COLO829 (cell line): Measurements from ENCODE around the gene SKOR2.

Experiments
- DNase-seq: peaks from one replicate; pipeline ENCODE4 v3.0.0; 2012; ENCODE audit warnings: low spot score

The SKOR2 gene, protein sequence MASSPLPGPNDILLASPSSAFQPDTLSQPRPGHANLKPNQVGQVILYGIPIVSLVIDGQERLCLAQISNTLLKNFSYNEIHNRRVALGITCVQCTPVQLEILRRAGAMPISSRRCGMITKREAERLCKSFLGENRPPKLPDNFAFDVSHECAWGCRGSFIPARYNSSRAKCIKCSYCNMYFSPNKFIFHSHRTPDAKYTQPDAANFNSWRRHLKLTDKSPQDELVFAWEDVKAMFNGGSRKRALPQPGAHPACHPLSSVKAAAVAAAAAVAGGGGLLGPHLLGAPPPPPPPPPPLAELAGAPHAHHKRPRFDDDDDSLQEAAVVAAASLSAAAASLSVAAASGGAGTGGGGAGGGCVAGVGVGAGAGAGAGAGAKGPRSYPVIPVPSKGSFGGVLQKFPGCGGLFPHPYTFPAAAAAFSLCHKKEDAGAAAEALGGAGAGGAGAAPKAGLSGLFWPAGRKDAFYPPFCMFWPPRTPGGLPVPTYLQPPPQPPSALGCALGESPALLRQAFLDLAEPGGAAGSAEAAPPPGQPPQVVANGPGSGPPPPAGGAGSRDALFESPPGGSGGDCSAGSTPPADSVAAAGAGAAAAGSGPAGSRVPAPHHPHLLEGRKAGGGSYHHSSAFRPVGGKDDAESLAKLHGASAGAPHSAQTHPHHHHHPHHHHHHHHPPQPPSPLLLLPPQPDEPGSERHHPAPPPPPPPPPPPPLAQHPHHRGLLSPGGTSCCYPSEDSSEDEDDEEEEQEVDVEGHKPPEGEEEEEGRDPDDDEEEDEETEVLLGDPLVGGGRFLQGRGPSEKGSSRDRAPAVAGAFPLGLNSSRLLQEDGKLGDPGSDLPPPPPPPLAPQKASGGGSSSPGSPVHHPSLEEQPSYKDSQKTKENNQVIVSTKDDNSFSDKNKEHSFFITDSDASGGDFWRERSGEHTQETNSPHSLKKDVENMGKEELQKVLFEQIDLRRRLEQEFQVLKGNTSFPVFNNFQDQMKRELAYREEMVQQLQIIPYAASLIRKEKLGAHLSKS

DNA sequence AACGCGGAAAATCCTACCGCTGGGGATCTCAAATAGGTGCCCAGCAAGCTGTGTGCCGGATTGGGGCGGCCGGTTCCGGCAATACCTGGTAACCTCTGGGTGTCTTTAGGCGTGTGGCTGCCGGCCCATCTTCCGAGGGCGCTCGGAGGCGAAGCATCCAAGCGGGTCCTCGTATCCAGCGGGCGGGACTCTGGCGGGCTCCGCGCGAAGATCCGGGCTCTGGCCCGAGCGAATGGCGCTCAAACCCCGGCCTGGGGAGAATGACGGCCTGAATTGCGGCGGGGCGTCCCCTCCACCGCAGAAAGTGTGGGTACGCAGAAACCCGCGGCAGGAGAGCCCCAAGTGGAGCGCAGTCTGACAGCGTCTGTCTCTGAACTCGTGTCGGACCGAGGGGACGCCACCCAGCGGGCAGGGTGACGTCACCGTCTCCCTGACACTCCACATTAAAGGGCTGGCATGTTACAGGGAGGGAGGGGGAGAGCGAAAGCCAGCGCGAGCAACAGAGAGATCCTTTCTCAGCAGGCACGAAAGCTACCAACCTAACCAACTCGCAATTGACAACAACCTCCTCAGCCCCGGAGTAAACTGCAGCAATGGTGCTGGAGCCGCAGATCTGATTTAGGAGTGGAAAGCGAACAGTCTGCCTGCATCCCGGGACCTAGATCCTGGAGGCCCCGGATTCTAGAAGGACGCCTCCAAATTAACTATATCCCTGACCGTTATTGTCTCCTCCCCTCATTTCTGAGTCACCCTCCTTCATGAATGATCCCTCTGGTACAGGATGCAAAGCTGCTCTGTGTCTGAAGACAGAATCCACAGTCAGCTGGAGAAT lies at the start of gene SKOR2:
TSS of gene SKOR2 (minus strand) at position 372 of the 832 bp plus-strand sequence. CDS start 2,477 bp downstream, outside the sequence.
- DNase-seq = peak; percentile 11

DNA sequence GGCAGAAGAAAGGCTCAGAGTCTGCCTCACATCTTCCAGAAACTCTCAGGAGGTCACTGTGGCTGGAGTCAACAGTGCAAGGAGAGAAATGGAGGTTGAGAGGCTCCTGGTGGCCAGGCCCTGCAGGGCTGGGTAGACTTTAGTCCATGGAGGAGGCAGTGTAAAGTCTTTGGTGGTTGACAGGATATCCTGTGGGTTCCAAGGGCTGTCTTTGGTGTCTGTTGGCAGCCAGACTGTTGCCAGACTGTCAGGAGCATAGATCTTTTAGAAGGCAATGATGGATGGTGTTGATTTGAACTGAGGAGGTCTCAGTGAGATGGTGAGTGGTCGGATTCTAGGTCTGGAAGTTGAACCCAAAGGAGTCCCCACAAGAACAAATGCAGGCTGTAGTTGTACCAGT lies 45.0 kb upstream of the SKOR2 start:
- DNase-seq = no peak

DNA sequence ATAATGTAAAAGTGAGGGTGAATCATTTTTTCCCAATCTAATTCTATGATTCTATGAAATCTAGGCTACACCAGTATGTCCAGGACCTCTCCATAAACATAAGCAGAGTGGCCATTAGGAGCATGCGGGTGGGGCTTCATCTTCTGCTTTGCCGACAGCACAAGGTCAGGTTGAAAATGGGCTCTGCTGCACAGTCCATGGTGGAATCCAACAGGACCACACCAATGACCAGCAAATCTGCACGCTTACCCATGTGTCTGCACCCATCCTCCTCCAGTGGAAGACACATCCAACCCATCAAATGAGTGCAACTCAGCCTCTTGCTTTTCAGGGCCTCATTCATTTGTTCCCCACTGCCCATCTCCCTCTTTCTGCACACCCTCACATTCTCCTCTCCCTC lies 43.3 kb upstream of the SKOR2 start:
- no peak for DNase-seq

DNA sequence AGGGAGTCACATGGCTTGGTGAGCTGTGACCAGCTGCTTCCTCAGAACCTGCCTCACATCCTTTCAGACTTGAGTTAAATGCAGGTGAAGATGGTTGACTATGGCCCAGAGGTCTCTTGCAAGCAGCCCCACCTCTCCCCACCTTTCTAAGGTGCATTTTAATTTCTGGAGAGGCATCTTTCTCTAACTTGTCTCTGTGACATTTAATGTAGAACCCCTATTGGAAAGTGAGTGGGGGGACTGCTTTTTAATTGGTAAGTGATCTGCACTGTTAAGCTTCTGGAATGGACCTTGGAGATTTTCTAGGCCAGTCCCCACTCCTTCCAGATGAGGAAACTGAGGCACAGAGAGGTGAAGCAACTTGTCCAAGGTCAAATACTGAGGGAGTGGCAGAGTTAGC lies 37.3 kb upstream of the SKOR2 start:
- no peak for DNase-seq

DNA sequence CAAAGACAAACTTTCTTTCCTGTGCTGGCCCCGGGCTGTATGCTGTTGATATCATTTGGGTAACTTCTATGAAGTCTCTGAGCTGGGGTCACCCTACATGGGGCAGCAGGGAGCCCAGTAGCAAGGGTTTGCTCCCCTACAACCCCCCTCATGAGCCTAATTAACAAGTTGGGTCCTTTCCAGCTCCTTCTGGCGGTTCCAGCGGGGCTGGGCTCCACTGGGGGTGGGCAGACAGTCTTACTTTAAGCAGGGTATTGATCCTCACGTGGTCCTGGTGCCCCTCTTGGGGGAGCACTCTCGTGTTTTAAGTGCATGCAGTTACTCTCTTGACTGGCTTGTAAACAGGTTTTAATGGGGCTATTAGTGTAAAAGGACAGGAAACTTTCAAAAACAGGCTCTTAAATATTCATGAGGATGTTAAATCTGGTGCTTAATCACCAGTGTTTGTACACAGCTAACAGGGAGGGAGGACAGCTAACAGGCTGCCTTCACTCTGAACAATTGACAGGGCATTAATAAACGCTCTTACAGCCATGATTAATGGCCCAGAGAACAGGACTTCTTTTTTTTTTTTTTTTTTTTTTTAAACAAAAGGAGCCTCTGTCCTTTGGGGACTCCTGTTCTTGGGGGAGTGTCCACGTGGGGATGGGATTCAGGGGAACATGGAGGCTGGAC lies 36.6 kb upstream of the SKOR2 start:
- peak; percentile 59 for DNase-seq

DNA sequence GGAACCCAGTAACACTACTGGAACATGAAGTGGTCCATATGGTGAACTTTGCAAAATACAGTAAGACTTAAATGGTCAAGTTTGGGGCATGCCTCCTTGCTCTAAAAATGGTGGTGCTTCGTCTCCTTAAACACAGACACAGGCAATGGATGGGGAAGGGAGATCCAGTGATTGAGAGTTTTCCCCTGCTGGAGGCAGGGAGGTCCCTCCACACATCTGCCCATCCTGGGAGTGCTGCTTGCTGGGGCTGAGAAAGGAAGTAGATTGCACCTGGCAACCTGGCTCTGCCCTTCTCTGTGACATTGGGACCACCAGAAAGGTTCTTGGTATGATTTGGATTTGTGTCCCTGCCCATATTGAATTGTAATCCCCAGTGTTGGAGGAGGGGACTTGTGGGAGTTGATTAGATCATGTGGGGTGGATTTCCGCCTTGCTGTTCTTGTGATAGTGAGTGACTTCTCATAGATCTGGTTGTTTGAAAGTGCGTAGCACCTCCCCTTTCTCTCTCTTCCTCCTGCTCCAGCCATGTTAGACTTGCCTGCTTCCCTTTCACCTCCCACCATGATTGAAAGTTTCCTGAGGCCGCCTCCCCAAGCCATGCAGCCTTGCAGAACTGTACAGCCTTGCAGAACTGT lies 35.4 kb upstream of the SKOR2 start:
- no peak for DNase-seq

DNA sequence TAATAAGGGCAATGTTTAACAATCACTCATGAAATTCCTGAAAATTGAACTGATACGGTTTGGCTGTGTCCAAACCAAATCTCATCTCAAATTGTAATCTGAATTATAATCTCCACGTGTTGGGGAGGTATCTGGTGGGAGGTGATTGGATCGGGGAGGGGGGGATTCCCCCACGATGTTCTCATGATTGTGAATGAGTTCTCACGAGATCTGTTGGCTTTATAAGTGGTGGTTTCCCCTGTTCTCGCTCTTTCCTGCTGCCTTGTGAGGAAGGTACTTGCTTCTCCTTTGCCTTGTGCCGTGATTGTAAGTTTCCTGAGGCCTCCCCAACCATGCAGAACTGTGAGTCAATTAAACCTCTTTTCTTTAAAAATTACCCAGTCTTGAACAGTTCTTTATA lies 34.0 kb upstream of the SKOR2 start:
- no peak for DNase-seq

DNA sequence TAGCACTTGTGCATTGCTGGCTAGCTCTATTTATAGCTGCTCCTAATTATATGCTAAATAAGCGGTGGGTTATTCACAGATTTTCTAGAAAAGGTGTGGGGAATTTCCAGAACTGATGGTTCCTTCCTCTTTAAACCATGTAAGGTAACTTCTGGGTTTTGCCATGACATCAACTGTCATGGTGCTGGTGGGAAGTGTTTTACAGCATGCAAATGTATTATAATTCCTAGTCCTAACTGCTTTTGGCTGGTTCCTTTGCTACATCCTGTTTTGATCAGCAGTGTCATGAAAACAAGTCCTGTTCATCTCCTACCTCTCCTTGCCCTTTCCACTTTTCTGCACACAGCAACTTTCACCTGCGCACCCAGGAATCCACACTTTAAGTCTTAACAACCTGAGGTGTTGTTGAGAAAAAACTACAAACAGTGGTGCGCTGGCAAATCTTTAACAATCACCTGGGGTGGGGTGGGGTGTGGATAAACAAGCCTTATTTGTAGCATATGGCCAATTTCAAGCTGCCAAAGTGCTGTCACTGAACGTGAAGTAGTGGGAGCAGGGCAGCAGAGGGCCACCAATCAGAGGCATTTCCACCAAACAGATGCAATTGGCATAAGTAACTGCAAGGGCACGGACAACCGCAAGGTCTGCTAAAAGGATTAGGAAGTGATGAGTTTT lies 33.4 kb upstream of the SKOR2 start:
- no peak for DNase-seq

DNA sequence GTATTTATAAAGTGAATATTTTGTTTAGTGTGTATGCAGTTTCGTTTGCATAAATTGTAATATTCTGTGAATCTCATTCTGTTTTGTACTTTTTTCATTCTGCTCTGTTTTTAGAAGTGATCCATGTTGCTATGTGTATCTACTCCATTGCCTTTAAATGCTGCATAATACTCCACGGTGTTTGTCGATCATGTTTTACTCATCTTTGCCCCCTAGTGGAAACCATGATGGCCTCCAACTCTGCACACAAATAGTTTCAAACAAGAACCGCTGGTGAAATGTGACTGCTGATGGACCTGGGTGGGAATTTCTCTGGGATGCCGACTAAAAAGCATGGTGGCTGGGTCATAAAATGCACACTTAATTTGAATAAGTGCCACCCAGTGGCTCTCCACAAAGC lies 32.0 kb upstream of the SKOR2 start:
- DNase-seq = peak; percentile 38

DNA sequence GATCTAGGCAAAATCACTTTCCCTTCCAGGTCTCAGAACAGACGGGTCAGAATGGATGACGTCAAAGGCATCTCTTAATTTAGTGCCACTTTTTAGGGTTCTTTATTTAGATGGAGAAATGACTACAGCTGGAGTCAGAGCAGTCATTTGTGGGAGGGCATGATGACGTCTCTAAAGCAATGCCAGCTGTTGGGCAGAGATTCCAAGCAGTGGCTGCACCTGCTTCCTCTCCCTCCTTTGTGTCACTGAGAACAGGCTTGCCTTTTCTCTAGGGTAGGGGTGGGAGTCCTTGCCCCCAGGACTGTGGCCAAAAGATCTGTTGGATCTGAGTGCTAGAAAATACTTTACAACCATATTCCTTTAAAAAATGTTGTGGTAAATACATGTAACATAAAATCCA lies 28.7 kb upstream of the SKOR2 start:
- DNase-seq = no peak

DNA sequence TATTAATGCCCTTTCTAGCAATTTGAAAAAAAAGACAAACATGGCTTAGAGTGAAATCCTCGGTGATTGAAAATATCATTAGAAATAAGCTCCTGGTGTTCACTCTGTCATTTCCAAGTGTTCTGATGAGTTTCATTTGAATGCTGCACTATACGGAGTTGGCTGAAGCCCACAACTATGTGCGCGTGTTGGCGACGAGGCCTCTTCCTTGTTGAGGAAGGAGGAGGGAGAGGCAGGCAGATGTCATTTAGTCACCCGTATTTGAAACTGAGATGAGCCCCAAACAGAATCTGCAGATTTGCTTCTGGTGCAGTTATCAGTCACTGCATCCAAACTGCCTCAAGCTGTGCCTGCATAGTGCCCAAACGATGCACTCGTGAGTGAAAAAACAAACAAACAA lies 23.5 kb upstream of the SKOR2 start:
- DNase-seq = no peak

DNA sequence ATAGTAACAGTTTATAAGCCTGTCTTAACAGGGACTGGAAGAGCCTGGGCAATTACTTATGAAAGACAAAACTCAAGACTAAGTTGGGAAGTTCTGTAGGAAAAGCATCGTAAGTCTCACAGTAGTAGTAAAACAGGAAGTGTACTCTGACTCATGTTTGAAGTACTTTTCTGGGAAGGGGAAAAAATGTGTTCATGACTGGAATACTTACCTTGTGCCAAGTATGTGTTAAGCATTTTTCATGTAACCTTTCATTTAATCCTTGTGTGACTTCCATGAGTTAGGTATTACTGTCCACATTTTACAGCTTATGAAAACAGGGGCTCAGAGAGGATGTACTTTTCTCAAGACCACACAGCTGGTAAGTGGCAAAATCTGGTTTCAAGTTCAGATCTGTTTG lies 13.7 kb upstream of the SKOR2 start:
- no peak for DNase-seq

DNA sequence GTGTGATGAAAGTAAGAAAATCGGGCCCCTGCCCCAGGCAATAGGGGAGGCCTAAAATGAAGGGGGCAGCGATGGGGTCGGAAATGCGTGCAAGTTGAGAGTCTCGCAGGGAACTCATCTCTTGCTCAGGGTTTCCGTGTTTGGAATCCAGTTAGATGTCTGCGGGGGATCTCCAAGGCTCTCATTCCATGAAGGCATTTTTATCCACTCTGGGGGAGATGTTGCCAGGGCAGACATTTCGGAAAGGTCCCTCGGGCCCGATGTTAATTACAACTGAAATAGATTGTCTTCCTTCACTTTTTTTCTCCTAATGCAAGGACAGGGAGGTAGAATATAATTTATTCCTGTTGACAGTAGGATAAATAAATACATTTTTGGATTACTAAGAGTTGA lies 12.8 kb upstream of the SKOR2 start:
- no peak for DNase-seq

DNA sequence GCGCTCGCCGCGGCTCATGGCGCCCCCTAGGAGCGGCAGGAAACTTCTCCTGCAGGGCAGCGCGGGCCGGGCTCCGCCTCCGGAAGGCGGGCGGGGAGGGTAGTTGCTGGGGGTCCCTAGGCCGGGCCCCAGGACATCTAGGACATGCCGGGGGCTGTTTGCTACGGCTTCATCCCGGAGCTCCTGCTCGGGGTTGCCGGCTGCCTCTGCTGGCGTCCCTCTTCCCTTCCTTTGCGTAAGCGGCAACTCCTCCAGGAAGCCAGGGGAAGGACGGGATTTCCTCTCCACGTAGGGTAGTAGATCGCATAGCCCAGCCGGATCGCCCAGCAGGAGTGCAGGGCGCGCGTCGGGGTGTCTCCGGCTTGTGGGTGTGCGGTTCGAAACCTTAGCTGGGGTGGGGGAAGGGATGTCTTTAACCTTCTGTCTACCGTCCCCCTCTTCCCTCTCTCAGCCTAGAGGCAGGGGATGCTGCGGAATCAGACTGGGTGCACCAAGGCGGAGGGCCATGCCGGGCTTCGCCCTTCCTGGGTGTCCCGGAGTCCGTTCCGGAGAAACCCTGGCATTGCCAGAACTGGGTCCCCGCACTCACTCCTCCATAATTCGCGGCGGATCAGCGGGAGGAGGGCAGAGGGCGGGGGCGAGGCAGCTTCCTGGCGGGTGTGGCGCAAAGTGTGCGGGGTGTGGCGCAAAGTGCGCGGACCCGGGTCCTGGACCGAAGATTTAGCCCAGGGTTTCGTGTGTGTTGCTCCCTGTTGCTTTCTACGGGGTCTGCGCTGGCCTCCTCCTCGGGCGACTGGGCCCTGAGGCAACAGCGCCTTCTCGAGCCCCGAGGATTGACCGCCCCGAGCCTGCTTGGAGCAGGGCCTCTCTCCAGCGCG lies 12.2 kb upstream of the SKOR2 start:
- no peak for DNase-seq

DNA sequence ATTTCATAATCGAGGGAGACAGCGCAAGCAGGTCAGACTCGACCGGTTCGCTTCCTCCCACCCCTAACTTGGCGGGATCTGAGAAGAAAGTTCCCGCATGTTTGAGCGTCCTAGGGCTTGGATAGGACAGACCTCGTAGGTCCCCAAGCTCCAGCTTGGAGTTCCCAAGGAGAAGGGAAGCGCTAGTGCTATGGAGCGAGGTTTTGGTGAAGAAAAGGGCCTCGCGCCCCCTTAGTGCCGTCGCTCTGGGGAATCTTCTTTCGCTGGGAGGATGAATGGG lies 11.6 kb upstream of the SKOR2 start:
- no peak for DNase-seq

DNA sequence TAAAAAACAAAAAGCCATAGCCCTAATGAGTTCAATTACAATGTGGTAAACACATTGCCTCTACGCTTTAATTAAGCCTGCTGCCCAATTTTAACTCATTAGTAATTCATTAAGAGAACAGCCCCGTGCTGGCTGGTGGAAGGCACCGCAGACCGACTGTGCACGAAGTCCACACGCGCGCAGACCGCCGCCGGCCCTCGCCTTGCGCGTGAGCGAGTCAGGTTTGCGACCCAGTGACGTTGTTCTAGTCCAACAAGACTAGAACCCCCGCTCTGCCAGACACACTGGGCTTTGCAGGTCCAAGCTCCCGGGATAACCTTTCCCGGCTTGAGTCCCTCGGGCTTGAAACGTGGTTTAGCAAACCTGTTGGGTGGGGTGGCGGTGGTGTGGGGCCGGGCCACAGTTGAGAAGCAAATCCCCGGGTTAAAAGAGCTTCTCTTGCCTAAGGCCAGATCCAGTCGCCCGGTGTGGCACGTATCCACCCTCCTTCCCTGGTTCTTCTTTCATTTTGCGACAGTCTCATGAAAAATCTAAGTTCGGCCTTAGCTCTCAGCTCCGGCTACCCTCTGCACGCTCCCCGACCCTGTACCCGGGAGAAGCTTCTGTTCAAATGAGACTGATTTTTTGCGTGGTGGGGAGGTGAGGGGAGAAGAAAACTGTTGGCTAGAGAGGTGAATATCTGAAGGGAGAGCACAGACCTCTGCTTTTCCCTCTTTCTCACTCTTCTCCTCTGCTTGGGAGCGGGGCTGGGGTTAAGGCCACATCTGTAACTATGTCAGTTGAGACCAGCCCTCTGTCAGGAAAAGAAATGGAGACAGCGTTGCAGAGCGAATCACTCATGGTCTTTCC lies 11.1 kb upstream of the SKOR2 start:
- DNase-seq = no peak

DNA sequence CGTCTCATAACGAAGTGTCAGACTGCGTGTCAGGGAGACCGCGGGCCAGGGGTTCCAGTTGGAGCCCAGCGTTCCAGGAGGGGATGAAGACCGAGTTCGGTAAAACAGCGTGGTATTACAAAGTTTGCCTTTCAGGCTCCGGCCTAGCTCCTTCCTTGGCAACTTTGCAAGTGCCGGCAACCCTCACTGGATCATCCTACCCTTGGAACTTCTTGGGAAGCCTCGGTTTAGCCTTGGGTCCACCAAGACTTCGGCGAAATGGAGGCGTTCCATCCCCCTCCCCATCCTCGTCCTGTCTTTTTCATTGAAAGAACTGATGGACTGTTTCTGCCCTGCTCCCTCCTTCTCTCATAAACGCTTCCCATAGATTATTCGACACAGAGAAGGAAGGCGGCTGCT lies 10.4 kb upstream of the SKOR2 start:
- DNase-seq = no peak

DNA sequence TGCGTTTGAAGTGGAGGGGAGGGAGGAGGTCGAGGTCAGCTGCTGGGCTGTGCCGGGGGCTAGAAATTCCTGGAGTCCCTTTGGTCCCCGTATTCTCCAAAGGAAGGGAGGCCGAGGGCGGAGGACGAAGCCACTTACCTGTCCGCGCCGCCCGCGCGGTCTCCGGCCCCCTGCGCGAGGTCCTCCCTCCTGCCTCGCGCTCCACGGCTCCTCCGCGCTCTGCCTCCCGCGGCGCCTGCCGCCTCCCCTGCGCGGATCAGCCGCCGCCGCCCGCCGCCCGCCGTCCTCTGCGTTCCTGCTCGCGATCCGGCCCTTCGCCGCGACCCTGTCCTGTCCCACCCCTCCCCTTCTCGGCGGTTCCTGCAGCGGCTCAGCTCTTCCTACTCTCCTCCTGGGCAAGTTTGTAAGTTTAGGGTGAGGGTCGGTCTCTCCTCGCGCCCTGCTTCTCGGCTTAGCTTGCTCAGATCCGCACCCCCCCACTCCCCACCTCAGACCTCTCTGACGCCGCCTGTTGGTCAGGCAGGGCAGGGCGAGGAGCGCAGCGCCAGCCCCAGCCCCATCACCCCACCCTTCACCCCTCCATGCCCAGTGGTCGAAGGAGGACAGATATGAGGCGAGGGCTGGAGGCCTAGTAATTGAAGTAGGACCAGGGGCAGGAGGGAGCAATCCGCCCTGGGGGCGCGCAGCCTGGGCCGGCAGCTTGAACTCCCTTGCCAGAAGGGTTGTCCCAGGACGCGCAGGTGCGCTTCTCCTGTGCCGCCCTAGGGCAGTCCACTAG lies 9.7 kb upstream of the SKOR2 start:
- DNase-seq = no peak
